ENCODE results near the gene TMPRSS3. TPM values are rescaled to one million over a fixed set of nuclear protein-coding genes. Genes with fewer than 3 reads are reported as not detected.

TMPRSS3 gene
- total RNA-seq, 2 experiments from 2014 or later, result 7.4 to 8.9 TPM

DNA sequence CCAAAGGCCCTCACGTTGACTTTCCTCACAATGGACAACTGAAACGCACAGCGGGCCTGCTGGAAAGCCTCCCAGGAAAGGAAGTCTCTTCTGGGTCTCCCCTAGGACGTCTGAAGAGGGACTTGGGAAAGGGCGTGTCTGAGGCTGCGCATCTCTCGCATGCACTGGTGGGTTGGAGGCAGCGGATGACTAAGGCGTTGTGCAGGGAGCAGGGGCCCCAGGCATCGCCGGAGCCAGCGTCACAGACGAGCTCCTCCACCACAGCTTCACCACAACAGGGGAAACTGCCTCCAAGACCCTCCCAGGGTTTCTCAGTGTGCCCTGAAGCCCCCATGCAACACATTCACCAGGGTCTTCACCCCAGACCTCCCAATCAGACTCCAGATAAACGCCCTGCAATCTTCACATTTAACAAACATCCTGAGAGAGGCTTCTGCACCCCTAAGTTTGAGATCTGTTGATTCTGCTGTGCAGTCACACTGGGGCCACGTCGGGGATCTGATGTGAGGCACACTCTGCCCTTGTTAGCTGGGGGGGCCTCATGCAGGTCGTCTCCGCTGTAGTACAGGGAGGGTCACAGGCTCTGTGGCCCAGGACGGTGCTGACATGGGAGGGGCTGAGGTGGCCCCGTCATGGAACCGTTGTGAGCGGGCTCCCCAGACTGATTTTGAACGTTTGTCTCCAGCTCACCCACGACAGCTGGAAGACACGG is 22.5 kb downstream of the TMPRSS3 start:
- POLR2A ChIA-PET, result no interaction called here
- no peaks in the 10 kb centered on the region for H3K36me3 Mint-ChIP-seq (ENCODE audit: low read depth)
- CTCF ChIA-PET, result interaction anchor here (1.0 to 3.0 kb wide), 6 partner anchors 11 to 35 kb away, joined by 4 to 22 read pairs (median 6); partner anchors contain the start of gene UBASH3A
- no peak for DNase-seq
- H3K9me3 Mint-ChIP-seq, result no peaks in the 10 kb centered on the region
- no peak overlapping the region for H3K4me3 Mint-ChIP-seq
- peak overlapping the region; percentile 66 for H3K27ac Mint-ChIP-seq
- no peaks in the 10 kb centered on the region for H3K27me3 Mint-ChIP-seq
- H3K4me1 Mint-ChIP-seq, result peaks cover 23% of the 10 kb centered on the region

DNA sequence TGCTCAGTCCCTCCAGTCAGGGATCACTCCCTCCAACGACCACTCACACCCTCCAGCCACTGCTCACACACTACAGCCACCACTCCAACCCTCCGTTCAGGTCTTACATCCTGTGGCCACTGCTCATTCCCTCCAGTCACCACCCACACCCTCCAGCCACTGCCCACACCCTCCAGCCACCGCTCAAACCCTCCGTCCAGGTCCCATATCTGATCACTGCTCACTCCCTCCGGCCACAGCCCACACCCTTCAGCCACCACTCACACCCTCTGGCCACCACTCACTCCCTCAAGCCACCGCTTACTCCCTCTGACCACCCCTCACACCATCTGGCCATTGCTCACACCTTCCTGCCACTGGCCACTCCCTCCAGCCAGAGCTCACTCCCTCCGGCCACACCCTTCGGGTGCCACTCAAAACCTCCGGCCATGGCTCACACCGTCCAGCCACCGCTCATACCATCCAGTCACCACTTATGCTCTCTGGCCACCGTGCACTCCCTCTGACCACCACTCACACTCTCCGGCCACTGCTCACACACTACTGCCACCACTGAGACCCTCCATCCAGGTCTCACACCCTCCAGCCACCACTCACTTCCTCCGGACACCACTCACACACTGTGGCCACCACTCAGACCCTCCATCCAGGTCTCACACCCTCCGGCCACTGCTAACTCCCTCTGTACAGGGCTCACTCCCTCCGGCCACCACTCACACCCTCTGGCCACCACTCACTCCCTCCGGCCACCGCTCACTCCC is 24.8 kb downstream of the TMPRSS3 start:
- Mint-ChIP-seq H3K27me3 (no peaks in the 10 kb centered on the region), H3K9me3 (no peaks in the 10 kb centered on the region), H3K4me1 (peaks cover 28% of the 10 kb centered on the region), H3K36me3 (ENCODE audit: low read depth) (no peaks in the 10 kb centered on the region), H3K27ac (no peak overlapping the region), H3K4me3 (no peak overlapping the region)
- no peak for DNase-seq
- CTCF ChIA-PET, result interaction anchor here (0.7 kb wide), 1 partner anchor 102 kb away, joined by 3 read pairs; no protein-coding TSS in a partner anchor
- POLR2A ChIA-PET, result no interaction called here

DNA sequence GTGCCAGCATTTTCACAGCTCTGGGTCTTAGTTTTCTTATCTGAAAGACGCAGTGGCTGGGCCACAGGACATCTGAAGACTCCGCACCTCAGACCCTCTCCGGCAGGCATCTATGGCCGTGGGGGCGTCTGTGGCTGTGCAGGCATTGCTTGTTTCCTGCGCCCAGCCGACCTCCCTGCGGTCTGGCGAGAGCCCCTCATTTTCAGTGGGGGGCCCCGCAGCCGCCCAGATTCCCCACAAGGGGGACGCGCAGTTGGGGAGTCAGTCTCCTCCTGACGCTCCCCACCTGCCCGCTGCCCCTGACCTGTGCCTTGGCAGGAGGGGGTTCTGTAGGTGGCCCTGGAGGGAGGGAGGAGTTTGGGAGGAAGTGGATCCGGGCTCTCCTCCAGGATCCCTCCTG is 26.0 kb downstream of the TMPRSS3 start:
- H3K27me3 Mint-ChIP-seq, result no peaks in the 10 kb centered on the region
- H3K36me3 Mint-ChIP-seq (ENCODE audit: low read depth), result no peaks in the 10 kb centered on the region
- POLR2A ChIA-PET, result no interaction called here
- no peak overlapping the region for H3K27ac Mint-ChIP-seq
- peaks cover 25% of the 10 kb centered on the region for H3K4me1 Mint-ChIP-seq
- no peaks in the 10 kb centered on the region for H3K9me3 Mint-ChIP-seq
- no peak for DNase-seq
- CTCF ChIA-PET, result interaction anchor here (0.6 to 1.6 kb wide), 2 partner anchors 81 to 110 kb away, joined by 3 read pairs; no protein-coding TSS in a partner anchor
- no peak overlapping the region for H3K4me3 Mint-ChIP-seq

DNA sequence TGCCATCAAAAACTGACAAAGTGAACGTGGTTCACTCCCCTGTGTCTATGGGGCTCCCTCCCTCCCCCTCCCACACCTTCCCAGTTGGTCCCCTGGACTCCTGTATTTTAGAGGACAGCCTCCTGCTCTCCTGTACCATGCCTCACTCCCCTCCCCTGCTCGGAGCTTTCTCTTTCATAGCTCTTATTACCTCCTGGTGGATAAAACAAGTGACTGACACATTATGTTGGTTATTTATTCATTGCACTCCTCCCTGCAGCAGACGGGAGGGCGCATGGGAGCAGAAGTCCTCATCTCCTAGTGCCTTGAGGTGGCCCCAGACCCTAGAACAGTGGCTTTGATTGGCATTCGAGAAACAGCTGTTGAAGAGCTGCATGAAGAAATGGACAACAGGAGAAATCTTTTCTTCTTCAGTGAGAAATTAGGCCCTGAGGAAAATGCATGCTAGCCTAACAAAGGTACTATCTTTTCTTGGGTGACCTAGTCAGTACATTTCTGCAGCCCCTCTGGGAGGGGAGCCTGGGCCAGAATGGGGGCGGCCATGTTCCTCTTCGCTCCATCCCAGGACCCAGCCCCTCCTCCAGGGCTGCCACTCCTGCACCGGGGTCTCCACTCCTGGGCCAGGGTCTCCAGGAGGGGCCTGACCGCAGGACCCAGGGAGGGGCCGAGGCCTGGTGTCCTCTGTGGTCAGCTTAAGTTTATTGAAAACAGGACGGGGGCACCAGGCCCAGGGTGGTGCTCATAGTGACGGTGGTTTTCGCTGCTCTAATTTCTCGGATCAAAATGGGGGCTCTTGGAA is 28.3 kb downstream of the TMPRSS3 start:
- no peak overlapping the region for H3K27ac Mint-ChIP-seq
- no peak for DNase-seq
- H3K4me1 Mint-ChIP-seq, result peaks cover 14% of the 10 kb centered on the region
- H3K9me3 Mint-ChIP-seq, result no peaks in the 10 kb centered on the region
- CTCF ChIA-PET, result interaction anchor here (0.6 to 2.0 kb wide), 5 partner anchors 10 to 203 kb away, joined by 3 to 6 read pairs (median 4); no protein-coding TSS in a partner anchor
- POLR2A ChIA-PET, result no interaction called here
- no peak overlapping the region for H3K4me3 Mint-ChIP-seq
- H3K27me3 Mint-ChIP-seq, result no peaks in the 10 kb centered on the region
- no peaks in the 10 kb centered on the region for H3K36me3 Mint-ChIP-seq (ENCODE audit: low read depth)

DNA sequence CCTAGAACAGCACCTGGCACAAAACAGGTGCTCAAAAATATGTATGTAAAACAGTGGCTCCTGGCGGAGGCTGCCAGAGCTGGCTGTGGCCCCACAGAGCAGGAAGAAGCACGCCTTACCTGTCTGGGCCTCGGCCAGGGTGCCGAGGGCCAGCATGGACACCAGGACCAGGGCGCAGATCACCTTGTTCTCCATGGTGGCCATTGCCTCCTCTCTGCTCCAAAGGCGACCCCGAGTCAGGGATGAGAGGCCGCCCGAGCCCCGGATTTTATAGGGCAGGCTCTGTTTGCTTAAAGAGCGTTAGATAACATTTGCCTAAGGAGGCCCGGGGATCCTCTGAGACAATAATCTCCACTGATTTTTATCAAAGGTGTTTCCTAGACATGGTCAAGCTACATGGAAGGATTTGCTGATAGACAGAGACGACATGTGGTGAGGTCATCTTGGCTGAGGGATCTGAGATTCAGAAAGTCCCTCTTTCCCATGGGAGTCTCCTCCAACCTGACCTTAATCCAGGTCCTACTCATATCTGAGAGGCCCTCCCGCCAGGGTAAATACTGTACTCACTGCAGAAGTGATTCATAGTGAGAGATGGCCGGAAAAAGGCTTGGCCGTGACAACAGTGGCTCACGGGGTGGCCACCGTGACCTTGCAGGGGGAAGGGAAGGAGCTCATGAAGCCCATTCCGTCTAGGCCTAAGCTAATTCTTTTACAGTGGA is 29.4 kb downstream of the TMPRSS3 start, which contains the start of gene TFF1:
Gene TFF1 (minus strand): TSS at position 244 of the 719 bp plus-strand sequence. CDS start 40 bp downstream, at position 204.
- POLR2A ChIA-PET, result no interaction called here
- H3K27ac Mint-ChIP-seq, result no peak within 1 kb of the TSS
- no peak within 1 kb of the TSS for H3K4me3 Mint-ChIP-seq
- peaks cover 1% of the 10 kb centered on the region for H3K27me3 Mint-ChIP-seq
- H3K4me1 Mint-ChIP-seq, result peaks cover 14% of the 10 kb centered on the region
- no peaks in the 10 kb centered on the region for H3K36me3 Mint-ChIP-seq (ENCODE audit: low read depth)
- no peaks in the 10 kb centered on the region for H3K9me3 Mint-ChIP-seq
- no peak for DNase-seq
- CTCF ChIA-PET, result interaction anchor here (0.7 to 2.0 kb wide), 3 partner anchors 9 to 20 kb away, joined by 4 to 5 read pairs (median 4); no protein-coding TSS in a partner anchor

DNA sequence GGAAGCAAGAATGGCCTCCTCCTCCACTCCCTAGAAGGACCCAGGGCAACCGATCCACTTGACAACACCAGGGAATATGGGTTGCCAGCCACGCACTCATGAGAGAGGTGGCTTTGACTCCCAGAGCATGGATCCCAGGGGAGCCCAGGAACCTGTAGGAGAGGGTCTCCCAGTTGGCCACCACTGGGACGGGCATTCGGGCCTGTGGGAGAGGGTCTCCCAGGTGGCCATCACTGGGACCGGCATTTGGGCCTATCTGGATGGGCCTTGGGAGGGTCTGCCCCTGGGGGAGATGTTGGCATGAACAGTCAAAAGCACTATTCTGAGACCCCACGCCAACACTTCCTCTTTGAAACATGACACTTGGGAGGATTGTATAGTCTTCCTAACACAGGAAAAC is 30.1 kb downstream of the TMPRSS3 start:
- peaks cover 14% of the 10 kb centered on the region for H3K4me1 Mint-ChIP-seq
- H3K4me3 Mint-ChIP-seq, result no peak overlapping the region
- no peaks in the 10 kb centered on the region for H3K9me3 Mint-ChIP-seq
- H3K36me3 Mint-ChIP-seq (ENCODE audit: low read depth), result no peaks in the 10 kb centered on the region
- H3K27ac Mint-ChIP-seq, result no peak overlapping the region
- ChIA-PET POLR2A (no interaction called here), CTCF (no interaction called here)
- DNase-seq, result no peak
- peaks cover 1% of the 10 kb centered on the region for H3K27me3 Mint-ChIP-seq

DNA sequence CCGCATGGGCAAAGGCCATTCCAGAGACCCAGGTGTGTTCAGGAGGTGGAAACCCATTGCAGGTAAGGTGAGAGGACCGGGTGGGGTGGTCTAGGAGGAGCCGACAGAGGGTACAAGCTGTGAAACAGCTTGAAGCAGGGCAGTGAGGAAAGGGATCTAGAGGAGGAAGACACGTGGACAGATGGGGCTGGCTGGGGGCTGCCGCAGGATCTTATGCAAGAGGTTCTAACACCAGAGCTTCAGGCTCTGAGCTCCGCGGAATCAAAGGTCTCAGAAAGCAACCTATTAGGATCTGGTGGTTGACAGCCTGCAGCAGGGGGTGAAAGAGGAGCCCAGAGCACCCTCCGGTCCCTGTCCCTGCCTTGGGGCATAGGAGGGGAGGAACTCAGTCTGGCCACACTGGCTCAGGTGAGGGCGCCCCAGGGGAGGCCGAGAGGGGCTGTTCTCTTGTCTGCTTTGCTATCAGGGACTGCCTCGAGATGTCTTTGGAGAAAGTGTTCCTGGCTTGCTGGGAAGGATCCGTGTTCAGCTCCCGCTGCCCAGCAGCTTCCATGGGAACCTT is 31.5 kb downstream of the TMPRSS3 start:
- CTCF ChIA-PET, result interaction anchor here (1.6 to 4.9 kb wide), 2 partner anchors 10 to 26 kb away, joined by 3 to 22 read pairs; no protein-coding TSS in a partner anchor
- H3K4me1 Mint-ChIP-seq, result peaks cover 14% of the 10 kb centered on the region

DNA sequence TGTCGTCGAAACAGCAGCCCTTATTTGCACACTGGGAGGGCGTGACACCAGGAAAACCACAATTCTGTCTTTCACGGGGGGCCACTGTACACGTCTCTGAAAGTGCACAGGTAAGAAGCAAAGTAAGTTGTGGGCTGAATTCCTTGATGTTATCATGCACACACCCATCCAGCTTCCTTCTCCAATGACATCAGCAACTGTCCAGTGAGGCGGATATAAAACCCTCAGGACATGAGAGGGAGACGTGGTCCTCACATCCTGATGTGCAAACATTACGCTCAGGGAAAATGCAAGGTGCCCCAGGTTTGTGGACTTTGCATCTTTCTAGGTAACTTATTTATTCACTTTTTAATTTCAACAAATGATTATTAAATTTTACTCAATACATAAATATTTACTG is 32.5 kb downstream of the TMPRSS3 start:
- no peak for DNase-seq
- Mint-ChIP-seq H3K27me3 (peaks cover 1% of the 10 kb centered on the region), H3K4me3 (no peak overlapping the region), H3K36me3 (ENCODE audit: low read depth) (peaks cover 2% of the 10 kb centered on the region), H3K27ac (no peak overlapping the region), H3K9me3 (peaks cover 4% of the 10 kb centered on the region), H3K4me1 (peaks cover 8% of the 10 kb centered on the region)
- POLR2A ChIA-PET, result no interaction called here
- CTCF ChIA-PET, result interaction anchor here (0.7 to 4.9 kb wide), 3 partner anchors 11 to 118 kb away, joined by 3 to 22 read pairs (median 4); no protein-coding TSS in a partner anchor

More for the DNA sequence above, 31.5 kb downstream of the TMPRSS3 start:
- no peak for DNase-seq
- Mint-ChIP-seq H3K36me3 (ENCODE audit: low read depth) (no peaks in the 10 kb centered on the region), H3K27me3 (peaks cover 1% of the 10 kb centered on the region), H3K27ac (no peak overlapping the region), H3K9me3 (peaks cover 4% of the 10 kb centered on the region), H3K4me3 (no peak overlapping the region)
- POLR2A ChIA-PET, result no interaction called here

DNA sequence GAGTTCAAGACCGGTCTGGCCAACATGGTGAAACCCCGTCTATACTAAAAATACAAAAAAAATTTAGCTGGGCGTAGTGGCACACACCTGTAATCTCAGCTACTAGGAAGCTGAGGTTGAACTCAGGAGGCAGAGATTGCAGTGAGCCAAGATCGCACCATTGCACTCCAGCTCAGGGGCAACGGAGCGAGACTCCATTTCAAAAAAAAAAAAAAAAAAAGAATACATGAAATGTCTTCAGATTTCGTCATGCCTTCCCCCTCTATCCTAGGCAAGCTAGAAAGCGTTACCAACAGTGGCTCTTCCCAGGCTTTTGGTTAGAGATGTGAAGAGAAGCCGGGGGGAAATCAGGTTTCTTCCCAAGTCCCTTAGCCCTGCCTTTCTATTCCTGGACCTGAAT is 33.2 kb downstream of the TMPRSS3 start:
- CTCF ChIA-PET, result interaction anchor here (0.6 to 4.9 kb wide), 3 partner anchors 12 to 88 kb away, joined by 3 to 22 read pairs (median 3); no protein-coding TSS in a partner anchor
- no peak for DNase-seq
- H3K9me3 Mint-ChIP-seq, result peaks cover 4% of the 10 kb centered on the region
- H3K27ac Mint-ChIP-seq, result no peak overlapping the region
- H3K36me3 Mint-ChIP-seq (ENCODE audit: low read depth), result peaks cover 2% of the 10 kb centered on the region
- H3K4me3 Mint-ChIP-seq, result no peak overlapping the region
- POLR2A ChIA-PET, result interaction anchor here (0.6 kb wide), 1 partner anchor 52 kb away, joined by 3 read pairs; no protein-coding TSS in a partner anchor
- H3K27me3 Mint-ChIP-seq, result peaks cover 1% of the 10 kb centered on the region
- H3K4me1 Mint-ChIP-seq, result peaks cover 5% of the 10 kb centered on the region

DNA sequence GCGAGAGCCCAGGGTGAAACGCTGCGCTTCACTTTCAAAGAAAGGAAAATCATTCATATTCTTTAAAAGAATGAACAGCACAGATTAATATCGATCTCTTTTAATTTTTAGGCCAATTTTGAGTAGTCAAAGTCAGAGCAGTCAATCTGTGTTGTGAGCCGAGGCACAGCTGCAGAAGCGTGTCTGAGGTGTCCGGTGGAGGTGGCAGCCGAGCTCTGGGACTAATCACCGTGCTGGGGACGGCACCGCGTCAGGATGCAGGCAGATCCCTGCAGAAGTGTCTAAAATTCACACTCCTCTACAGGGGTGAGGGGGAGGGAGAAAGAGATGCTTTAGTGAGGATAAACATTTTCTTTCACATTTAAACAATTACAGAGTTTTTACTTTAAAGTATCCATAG is 33.7 kb downstream of the TMPRSS3 start:
- Mint-ChIP-seq H3K4me3 (no peak overlapping the region), H3K9me3 (peaks cover 7% of the 10 kb centered on the region), H3K27ac (no peak overlapping the region), H3K4me1 (peaks cover 6% of the 10 kb centered on the region), H3K36me3 (ENCODE audit: low read depth) (peaks cover 2% of the 10 kb centered on the region), H3K27me3 (peaks cover 1% of the 10 kb centered on the region)
- ChIA-PET POLR2A (interaction anchor here (0.6 kb wide), 1 partner anchor 53 kb away, joined by 3 read pairs; no protein-coding TSS in a partner anchor), CTCF (interaction anchor here (0.6 to 4.9 kb wide), 2 partner anchors 12 to 88 kb away, joined by 3 to 22 read pairs; no protein-coding TSS in a partner anchor)
- DNase-seq, result no peak

DNA sequence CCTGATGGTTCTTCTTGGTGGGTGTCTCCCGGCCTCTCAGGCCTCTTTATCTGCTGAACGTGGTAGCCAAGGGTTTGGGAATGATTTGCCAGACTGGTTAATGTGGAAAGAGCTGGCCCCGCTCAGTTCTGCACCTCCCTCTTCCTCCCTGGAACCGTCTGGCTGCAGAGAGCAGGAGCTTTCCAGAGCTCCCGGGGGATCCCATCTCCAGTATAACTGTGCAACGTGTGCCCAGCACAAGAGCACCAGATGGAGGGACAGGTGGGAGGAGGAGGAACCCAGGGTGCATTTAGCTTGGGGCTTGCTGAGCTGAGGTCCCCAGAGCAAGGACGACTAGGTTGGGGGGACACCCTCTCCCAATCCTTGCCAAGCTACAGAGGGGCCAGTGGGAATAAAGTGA is 34.6 kb downstream of the TMPRSS3 start:
- CTCF ChIA-PET, result interaction anchor here (1.1 to 4.9 kb wide), 3 partner anchors 13 to 35 kb away, joined by 3 to 22 read pairs (median 3); no protein-coding TSS in a partner anchor
- POLR2A ChIA-PET, result no interaction called here
- no peak for DNase-seq
- no peak overlapping the region for H3K27ac Mint-ChIP-seq
- peaks cover 1% of the 10 kb centered on the region for H3K27me3 Mint-ChIP-seq
- no peak overlapping the region for H3K4me3 Mint-ChIP-seq
- peaks cover 11% of the 10 kb centered on the region for H3K9me3 Mint-ChIP-seq
- peaks cover 2% of the 10 kb centered on the region for H3K36me3 Mint-ChIP-seq (ENCODE audit: low read depth)
- peaks cover 6% of the 10 kb centered on the region for H3K4me1 Mint-ChIP-seq
